ENCODE results near the gene ODAD3.

Gene ODAD3

GRCh38 chr19:11375143-11375948, 59.6 kb downstream of the ODAD3 start:
- DNase-seq, result no peak

- peak; percentile 99 for DNase-seq
Observed at GRCh38 chr19:11374433-11375142, 60.3 kb downstream of the ODAD3 start, which contains the start of gene SWSAP1. Gene SWSAP1, plus strand, starts transcription at chr19:11374666. Its CDS starts 15 bp downstream, at chr19:11374681.

GRCh38 chr19:11373885-11374432, 61.0 kb downstream of the ODAD3 start:
- no peak for DNase-seq

GRCh38 chr19:11373166-11373884, 61.6 kb downstream of the ODAD3 start:
- no peak for DNase-seq

GRCh38 chr19:11370744-11371143, 64.2 kb downstream of the ODAD3 start:
- DNase-seq, result no peak

Data from right kidney (tissue), 1 donor.